H1 (cell line): ENCODE data around the gene RHBDD1. TPM values are rescaled to one million over a fixed set of nuclear protein-coding genes. Genes with fewer than 3 reads are reported as not detected.

Experiments
- ASH2L ChIP-seq: fragments of 200-600, 300-600 bp; sonication (generic); IDR thresholded peaks from one replicate; pipeline ENCODE4 v1.7.1; 2017; ENCODE audit warnings: low read length
- CBX8 ChIP-seq: fragments of 300-800, 300-1000 bp; sonication (generic); IDR thresholded peaks from 2 replicates; pipeline ENCODE4 v1.7.1; 2016; ENCODE audit warnings: low read depth, low read length, borderline replicate concordance
- EZH2 ChIP-seq: fragments of 200-600 bp; sonication (generic); IDR thresholded peaks from 2 replicates; pipeline ENCODE4 v1.7.1; 2012; ENCODE audit warnings: low read depth, mild to moderate bottlenecking, moderate library complexity, low read length, inconsistent platforms; ENCODE audit not compliant: severe bottlenecking
- HDAC6 ChIP-seq: IDR thresholded peaks from one replicate; pipeline ENCODE4 v1.7.1; 2012; ENCODE audit warnings: low read depth, mild to moderate bottlenecking, inconsistent platforms, low read length, moderate library complexity
- KDM1A ChIP-seq: fragments of 200-600, 300-600 bp; sonication (generic); IDR thresholded peaks from 2 replicates; pipeline ENCODE4 v1.7.1; 2016; ENCODE audit warnings: mild to moderate bottlenecking, low read length, borderline replicate concordance
- NRF1 ChIP-seq: IDR thresholded peaks from 2 replicates; pipeline ENCODE4 v1.6.1; 2011; ENCODE audit warnings: mild to moderate bottlenecking, low read depth, low read length, improper control_type of control experiment
- SP4 ChIP-seq: IDR thresholded peaks from 2 replicates; pipeline ENCODE4 v1.6.1; 2012; ENCODE audit warnings: low read length, inconsistent platforms
- polyA plus RNA-seq, 7 experiments: library from polyadenylated mRNA; depleted of rRNA in 3 of 7; stranded (reverse) in 5 of 7; unstranded in 2 of 7; fragments of >200 nt in 5 of 7; fragments of 200-250 nt in 2 of 7; gene quantifications; 1 replicate in 5 of 7; 2 replicates in 1 of 7; 4 replicates in 1 of 7; pipeline versions ENCODE4 v1.2.1 to v1.2.3, GENCODE V29; 2011 to 2013; ENCODE audit warnings: missing spikeins in 2 of 7, mixed read lengths in 2 of 7
- total RNA-seq: library from RNA; stranded (reverse); fragmentation: NEBNext Ultra II Directional; extraction: Animal tissue kit (Norgen Biotek cat#: 25700); gene quantifications from 2 replicates; pipeline ENCODE4 v1.2.1, GENCODE V29; 2021
- TF ChIP-seq, protein P1 (sequence below): fragments of 300-600 bp; sonication (generic); IDR thresholded peaks from 2 replicates; pipeline ENCODE4 v1.7.1; 2012; ENCODE audit warnings: low read length, moderate library complexity, mild to moderate bottlenecking, inconsistent platforms; ENCODE audit not compliant: insufficient replicate concordance

RHBDD1 gene
- total and polyA plus RNA-seq, 2 of the 8 experiments (the other 6 are each of a cell fraction or from before 2014, with no cell fraction given) = 10.5 to 23.1 TPM

DNA sequence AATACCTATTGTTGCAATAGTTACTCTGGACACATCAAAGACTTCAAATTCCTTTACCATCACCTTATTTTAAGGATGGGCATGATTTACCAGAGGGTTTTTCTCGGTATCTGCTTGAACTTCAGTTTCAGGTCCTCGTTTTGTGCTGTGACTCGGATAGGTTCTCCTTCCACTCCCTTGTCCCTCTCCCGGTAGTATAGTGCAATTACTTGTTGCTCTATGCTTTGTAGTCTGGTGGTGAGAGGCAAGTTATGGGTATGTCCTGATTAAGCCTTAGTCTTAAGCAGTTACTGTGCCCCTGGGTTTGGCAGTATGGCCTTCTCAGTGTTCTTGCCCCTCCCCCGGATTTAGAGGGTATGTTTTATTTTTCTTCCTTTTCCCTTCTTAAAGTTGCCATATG lies 96.6 kb downstream of the RHBDD1 start (continued):
- TF ChIP-seq, protein P1, sequence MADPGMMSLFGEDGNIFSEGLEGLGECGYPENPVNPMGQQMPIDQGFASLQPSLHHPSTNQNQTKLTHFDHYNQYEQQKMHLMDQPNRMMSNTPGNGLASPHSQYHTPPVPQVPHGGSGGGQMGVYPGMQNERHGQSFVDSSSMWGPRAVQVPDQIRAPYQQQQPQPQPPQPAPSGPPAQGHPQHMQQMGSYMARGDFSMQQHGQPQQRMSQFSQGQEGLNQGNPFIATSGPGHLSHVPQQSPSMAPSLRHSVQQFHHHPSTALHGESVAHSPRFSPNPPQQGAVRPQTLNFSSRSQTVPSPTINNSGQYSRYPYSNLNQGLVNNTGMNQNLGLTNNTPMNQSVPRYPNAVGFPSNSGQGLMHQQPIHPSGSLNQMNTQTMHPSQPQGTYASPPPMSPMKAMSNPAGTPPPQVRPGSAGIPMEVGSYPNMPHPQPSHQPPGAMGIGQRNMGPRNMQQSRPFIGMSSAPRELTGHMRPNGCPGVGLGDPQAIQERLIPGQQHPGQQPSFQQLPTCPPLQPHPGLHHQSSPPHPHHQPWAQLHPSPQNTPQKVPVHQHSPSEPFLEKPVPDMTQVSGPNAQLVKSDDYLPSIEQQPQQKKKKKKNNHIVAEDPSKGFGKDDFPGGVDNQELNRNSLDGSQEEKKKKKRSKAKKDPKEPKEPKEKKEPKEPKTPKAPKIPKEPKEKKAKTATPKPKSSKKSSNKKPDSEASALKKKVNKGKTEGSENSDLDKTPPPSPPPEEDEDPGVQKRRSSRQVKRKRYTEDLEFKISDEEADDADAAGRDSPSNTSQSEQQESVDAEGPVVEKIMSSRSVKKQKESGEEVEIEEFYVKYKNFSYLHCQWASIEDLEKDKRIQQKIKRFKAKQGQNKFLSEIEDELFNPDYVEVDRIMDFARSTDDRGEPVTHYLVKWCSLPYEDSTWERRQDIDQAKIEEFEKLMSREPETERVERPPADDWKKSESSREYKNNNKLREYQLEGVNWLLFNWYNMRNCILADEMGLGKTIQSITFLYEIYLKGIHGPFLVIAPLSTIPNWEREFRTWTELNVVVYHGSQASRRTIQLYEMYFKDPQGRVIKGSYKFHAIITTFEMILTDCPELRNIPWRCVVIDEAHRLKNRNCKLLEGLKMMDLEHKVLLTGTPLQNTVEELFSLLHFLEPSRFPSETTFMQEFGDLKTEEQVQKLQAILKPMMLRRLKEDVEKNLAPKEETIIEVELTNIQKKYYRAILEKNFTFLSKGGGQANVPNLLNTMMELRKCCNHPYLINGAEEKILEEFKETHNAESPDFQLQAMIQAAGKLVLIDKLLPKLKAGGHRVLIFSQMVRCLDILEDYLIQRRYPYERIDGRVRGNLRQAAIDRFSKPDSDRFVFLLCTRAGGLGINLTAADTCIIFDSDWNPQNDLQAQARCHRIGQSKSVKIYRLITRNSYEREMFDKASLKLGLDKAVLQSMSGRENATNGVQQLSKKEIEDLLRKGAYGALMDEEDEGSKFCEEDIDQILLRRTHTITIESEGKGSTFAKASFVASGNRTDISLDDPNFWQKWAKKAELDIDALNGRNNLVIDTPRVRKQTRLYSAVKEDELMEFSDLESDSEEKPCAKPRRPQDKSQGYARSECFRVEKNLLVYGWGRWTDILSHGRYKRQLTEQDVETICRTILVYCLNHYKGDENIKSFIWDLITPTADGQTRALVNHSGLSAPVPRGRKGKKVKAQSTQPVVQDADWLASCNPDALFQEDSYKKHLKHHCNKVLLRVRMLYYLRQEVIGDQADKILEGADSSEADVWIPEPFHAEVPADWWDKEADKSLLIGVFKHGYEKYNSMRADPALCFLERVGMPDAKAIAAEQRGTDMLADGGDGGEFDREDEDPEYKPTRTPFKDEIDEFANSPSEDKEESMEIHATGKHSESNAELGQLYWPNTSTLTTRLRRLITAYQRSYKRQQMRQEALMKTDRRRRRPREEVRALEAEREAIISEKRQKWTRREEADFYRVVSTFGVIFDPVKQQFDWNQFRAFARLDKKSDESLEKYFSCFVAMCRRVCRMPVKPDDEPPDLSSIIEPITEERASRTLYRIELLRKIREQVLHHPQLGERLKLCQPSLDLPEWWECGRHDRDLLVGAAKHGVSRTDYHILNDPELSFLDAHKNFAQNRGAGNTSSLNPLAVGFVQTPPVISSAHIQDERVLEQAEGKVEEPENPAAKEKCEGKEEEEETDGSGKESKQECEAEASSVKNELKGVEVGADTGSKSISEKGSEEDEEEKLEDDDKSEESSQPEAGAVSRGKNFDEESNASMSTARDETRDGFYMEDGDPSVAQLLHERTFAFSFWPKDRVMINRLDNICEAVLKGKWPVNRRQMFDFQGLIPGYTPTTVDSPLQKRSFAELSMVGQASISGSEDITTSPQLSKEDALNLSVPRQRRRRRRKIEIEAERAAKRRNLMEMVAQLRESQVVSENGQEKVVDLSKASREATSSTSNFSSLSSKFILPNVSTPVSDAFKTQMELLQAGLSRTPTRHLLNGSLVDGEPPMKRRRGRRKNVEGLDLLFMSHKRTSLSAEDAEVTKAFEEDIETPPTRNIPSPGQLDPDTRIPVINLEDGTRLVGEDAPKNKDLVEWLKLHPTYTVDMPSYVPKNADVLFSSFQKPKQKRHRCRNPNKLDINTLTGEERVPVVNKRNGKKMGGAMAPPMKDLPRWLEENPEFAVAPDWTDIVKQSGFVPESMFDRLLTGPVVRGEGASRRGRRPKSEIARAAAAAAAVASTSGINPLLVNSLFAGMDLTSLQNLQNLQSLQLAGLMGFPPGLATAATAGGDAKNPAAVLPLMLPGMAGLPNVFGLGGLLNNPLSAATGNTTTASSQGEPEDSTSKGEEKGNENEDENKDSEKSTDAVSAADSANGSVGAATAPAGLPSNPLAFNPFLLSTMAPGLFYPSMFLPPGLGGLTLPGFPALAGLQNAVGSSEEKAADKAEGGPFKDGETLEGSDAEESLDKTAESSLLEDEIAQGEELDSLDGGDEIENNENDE = no peak
- TF ChIP-seq KDM1A (no peak), SP4 (no peak), ASH2L (no peak), EZH2 (no peak), NRF1 (no peak), HDAC6 (no peak), CBX8 (no peak)
- TF ChIP-seq, all 59 proteins: peak for 0
